Measurements from ENCODE around the gene EXOG.

The EXOG gene

DNA sequence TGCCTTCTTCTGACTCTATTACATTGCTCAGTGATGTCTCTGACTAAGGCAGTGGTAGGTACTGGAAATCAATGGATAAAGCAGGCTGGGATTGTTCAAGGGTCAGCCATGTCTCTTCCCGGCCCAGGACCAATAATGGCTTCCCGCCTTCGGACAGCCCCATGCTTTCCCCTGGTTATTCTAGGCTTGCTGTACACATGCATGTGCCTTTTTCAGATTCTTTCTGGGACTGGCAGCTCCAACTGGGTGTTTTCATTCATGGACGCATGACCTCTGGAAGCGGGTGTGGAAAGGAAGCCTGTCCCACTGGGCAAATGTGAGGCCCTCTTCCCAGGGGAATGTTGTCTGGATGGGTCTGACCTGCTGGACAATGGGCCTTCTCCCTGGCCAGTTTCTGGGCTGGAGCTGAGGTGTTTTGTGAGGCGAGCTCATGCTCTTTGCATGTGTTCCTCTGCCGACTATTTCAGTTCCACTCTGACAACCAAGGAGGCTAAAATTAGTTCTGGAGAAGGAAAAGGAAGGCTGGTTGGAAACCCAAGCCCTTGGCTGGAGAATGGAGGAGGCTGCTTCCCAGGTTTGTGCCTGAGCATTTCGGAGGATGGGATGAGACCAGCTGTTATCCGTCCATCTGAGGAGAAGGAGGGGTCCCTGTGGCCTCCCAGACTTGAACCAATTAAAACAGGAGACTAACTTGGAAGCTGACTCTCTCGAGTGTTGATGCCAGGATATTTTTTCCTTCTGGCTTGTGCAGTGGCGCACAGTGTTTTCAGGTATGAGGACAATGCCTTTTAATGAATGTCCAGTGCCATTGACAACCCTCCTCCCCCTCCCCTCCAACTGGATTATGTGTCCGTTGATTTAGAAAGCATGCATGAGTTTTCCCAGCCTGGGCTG lies 35.5 kb upstream of the EXOG start:
- no peak overlapping the region for H3K4me3 ChIP-seq (ENCODE audit: low read depth, low read length)
- DNase-seq (ENCODE audit: low read depth) = no peak
- TF ChIP-seq CTCF (IDR thresholded peaks at IDR 0.05; ENCODE audit: control insufficient read depth, extremely low read depth, insufficient read depth) = no peak

- H3K4me3 ChIP-seq (ENCODE audit: low read depth, low read length) = no peak overlapping the region
- no peak for TF ChIP-seq CTCF (IDR thresholded peaks at IDR 0.05; ENCODE audit: control insufficient read depth, extremely low read depth, insufficient read depth)
- DNase-seq (ENCODE audit: low read depth) = no peak
These were observed 30.5 kb upstream of the EXOG start for GRCh38 chr3:38465588-38466154.

DNA sequence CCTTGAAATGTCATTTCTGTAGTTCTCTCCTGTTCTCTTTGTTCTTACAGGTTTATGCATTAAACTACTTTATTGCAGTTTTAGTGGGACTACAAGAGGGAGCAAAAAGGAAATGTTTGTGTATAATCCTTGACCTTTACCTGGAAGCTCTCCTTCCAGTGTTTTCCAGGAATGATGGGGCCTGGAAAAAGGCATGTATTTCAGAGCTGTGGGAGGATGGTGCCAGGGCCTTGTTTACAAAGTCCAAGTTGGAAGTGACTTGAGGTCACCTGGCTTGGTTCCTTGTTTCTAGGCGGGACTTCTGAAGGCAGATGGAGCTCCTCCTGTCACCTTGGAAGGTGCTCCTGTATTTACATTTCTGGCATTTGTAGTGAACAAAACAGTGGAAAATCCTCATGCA lies 27.4 kb upstream of the EXOG start:
- no peak for TF ChIP-seq CTCF (IDR thresholded peaks at IDR 0.05; ENCODE audit: control insufficient read depth, extremely low read depth, insufficient read depth)
- peak; percentile 79 for DNase-seq (ENCODE audit: low read depth)
- no peak overlapping the region for H3K4me3 ChIP-seq (ENCODE audit: low read depth, low read length)

DNA sequence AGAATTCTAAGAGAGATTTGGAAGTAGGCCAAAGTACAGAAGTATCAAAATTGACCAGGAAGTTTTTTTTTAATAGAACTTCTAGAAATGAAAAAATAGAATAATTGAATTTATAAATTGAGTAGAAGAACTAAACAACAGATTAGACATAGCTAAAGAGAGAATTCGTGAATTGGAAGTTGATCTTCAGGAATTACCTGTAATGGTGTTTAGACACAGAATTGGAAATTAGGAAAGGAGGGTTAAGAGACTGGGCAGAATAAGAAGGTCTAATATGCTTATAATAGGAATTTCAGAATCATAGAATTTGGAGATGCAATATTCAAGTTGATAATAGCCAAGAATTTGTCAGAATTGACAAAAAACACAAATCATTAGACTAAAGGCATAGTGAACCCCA lies 26.3 kb upstream of the EXOG start:
- H3K4me3 ChIP-seq (ENCODE audit: low read depth, low read length) = no peak overlapping the region
- no peak for TF ChIP-seq CTCF (IDR thresholded peaks at IDR 0.05; ENCODE audit: control insufficient read depth, extremely low read depth, insufficient read depth)
- DNase-seq (ENCODE audit: low read depth) = no peak

DNA sequence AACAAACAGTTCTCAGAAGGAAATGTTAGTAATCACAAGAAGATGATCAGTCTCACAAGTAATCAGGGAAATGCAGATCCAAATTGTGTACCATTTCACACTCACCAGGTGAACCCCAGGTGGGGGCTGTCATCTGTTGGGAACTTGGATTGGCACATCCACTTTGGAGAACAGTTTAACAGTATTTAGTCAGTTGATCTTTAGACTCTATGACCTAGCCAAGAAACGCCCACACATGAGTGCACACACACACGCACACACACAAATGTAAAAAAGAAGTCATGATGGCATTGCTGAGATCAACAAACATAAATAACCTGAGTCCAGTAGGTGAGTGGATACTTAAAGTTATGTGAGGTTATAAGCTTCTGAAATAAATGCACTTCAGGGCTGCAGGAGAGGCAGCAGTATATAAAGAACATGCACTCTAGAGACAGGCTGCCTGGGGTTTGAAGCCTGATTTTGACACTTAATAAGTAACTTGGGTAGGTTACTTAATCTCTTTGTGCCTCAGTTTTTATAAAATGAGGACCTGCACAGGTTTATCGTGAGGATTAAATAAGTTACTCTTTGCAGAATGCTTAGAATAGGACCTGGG lies 24.8 kb upstream of the EXOG start:
- TF ChIP-seq CTCF (IDR thresholded peaks at IDR 0.05; ENCODE audit: control insufficient read depth, extremely low read depth, insufficient read depth) = no peak
- no peak for DNase-seq (ENCODE audit: low read depth)
- no peak overlapping the region for H3K4me3 ChIP-seq (ENCODE audit: low read depth, low read length)

DNA sequence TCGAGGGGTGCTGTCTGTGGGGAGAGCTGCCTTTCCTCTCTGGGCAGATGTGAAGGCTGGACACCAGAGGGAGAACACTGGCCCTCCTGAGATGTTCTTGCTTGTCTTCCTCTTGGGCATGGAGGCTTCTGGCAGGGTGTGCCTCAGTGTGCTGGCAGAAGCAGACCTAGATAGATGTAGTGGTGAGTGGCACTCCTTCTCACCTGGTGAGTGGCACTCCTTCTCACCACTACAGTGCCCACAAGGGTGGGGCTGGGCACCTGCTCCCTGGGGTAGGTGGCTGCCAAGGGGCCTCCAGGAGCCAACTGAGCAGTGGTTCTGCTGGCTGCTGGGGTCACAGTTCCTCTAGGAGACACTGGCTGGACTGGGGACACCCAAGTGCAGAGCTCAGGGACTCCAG lies 23.8 kb upstream of the EXOG start:
- no peak for TF ChIP-seq CTCF (IDR thresholded peaks at IDR 0.05; ENCODE audit: control insufficient read depth, extremely low read depth, insufficient read depth)
- no peak overlapping the region for H3K4me3 ChIP-seq (ENCODE audit: low read depth, low read length)
- no peak for DNase-seq (ENCODE audit: low read depth)

All from LNCaP clone FGC (cell line).